Measurements from ENCODE around the gene SMYD3. TPM values are rescaled to one million over a fixed set of nuclear protein-coding genes. Genes with fewer than 3 reads are reported as not detected.

The SMYD3 gene
- total RNA-seq, 4 donors from 2014 or later, result 8.4 to 25.7 (median 14.4) TPM

DNA sequence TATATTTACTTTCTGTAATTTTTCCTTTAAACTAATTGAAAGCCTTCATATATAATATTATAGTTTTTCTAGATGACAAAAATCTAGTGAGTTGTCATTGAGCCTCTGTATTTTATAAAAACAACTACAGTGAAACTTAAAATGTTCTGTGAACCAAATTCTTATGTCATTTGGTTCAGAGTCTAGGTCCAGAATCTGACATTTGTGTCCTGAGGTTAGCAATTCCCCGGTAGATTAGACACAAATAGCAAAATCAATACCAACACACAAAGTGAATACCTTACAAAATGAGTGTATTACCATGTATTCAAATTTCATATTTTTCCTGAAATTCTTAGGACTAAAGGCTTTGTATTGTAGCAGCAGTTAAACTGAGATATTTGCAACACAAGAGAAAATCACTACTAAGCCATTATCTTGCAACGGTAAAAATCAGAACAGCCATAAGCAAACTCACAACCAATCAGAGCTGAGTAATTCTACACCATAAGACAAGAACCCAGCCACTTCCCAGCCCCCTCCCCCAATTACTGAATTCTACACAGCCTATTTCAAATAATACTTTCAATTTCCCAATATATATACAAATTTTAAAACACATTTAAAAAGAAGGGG is 573.5 kb downstream of the SMYD3 start:
- DNase-seq (ENCODE audit: low spot score in 2 of 2), result no peak
- no peak for TF ChIP-seq POLR2A (IDR thresholded peaks at IDR 0.05)
- TF ChIP-seq, protein P1, sequence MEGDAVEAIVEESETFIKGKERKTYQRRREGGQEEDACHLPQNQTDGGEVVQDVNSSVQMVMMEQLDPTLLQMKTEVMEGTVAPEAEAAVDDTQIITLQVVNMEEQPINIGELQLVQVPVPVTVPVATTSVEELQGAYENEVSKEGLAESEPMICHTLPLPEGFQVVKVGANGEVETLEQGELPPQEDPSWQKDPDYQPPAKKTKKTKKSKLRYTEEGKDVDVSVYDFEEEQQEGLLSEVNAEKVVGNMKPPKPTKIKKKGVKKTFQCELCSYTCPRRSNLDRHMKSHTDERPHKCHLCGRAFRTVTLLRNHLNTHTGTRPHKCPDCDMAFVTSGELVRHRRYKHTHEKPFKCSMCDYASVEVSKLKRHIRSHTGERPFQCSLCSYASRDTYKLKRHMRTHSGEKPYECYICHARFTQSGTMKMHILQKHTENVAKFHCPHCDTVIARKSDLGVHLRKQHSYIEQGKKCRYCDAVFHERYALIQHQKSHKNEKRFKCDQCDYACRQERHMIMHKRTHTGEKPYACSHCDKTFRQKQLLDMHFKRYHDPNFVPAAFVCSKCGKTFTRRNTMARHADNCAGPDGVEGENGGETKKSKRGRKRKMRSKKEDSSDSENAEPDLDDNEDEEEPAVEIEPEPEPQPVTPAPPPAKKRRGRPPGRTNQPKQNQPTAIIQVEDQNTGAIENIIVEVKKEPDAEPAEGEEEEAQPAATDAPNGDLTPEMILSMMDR (IDR thresholded peaks at IDR 0.05), result no peak
- WGBS, 2 donors, result 45 to 81% methylated on average over 2 of the region's 2 CpGs
- intact Hi-C loops (cut with DNase I; ENCODE audit: low total_unique reads), result no loop called here
- no peak overlapping the region for H3K4me3 ChIP-seq (ENCODE audit: low read depth, poor library complexity, severe bottlenecking)

DNA sequence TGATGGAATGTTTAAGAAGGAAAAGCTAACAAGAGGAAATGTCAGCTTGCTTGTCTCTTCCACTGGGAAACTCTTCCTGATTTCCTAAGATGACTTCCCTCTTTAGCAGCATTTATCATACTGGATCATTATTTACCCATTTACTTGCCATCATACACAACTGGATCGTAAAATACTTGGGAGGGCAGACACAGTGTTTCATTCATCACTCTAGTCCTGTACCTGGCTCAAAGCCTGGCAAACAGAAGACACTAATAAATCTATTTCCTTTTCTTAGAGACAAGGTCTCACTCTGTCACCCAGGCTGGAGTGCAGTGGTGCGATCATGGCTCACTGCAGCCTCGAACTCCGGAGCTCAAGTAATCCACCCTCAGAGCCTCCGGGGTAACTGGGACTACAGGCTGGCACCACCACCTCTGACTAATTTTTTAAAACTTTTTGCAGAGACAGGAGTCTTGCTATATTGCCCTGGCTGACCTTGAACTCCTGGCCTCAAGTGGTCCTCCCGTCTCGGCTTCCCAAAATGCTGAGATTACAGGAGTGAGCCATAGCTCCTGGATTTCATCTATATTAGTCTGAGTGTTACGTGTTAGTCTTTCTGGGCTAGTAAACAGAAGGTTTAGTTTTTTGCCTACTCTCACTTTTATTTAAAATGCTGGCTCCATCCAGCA is 574.6 kb downstream of the SMYD3 start:
- TF ChIP-seq POLR2A (IDR thresholded peaks at IDR 0.05), result no peak
- TF ChIP-seq, protein P1 (IDR thresholded peaks at IDR 0.05), result no peak
- 92% methylated on average over 8 of the region's 8 CpGs for WGBS, 2 donors
- DNase-seq (ENCODE audit: low spot score in 2 of 2), result no peak
- no peak overlapping the region for H3K4me3 ChIP-seq (ENCODE audit: low read depth, poor library complexity, severe bottlenecking)
- intact Hi-C loops (cut with DNase I; ENCODE audit: low total_unique reads), result no loop called here

DNA sequence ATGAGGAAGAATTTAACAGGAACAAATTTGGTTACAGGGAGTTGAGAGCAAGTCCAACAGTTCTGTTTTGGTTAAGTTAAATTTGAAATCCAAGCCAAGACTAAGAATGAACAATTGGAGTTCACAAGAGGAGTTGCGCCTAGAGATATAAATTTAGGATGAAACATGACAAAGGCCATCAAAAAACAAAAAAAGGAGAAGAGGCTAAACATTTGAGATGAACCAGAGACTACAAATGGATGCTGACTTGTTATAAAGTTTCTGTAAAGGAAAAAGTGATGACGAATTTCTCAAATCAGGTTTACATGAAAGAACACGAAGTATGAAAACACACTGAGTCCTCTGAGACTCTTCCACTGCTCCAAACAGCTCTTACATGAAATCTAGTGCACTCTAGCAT is 575.6 kb downstream of the SMYD3 start:
- intact Hi-C loops (cut with DNase I; ENCODE audit: low total_unique reads), result no loop called here
- no peak overlapping the region for H3K4me3 ChIP-seq (ENCODE audit: low read depth, poor library complexity, severe bottlenecking)
- WGBS, 2 donors, result 90 to 93% methylated on average over 3 of the region's 3 CpGs
- no peak for DNase-seq (ENCODE audit: low spot score in 2 of 2)
- TF ChIP-seq POLR2A (IDR thresholded peaks at IDR 0.05), result no peak
- TF ChIP-seq, protein P1 (IDR thresholded peaks at IDR 0.05), result no peak

DNA sequence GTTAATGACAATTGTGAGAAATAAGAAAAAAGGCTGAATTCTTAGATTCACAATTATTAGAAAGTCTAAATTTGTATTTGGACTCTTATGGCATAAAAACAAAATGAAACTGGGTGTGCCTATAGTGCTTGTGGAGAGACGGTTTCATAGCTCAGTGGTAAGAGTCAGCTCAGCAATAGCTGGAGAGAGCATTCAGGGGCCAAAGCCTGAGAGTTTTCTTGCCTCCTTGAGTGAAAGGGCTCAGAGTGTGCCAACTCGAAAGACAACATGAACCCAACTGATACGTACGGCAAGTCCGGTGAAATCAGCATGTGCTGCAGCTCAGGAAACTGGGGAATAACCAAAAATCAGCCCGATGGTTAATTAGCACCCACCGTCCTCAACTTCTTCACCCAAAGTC is 577.9 kb downstream of the SMYD3 start:
- DNase-seq (ENCODE audit: low spot score in 2 of 2), result no peak
- no peak for TF ChIP-seq POLR2A (IDR thresholded peaks at IDR 0.05)
- TF ChIP-seq, protein P1 (IDR thresholded peaks at IDR 0.05), result no peak
- no peak overlapping the region for H3K4me3 ChIP-seq (ENCODE audit: low read depth, poor library complexity, severe bottlenecking)
- intact Hi-C loops (cut with DNase I; ENCODE audit: low total_unique reads), result no loop called here
- WGBS, 2 donors, result 97 to 99% methylated on average over 7 of the region's 7 CpGs

DNA sequence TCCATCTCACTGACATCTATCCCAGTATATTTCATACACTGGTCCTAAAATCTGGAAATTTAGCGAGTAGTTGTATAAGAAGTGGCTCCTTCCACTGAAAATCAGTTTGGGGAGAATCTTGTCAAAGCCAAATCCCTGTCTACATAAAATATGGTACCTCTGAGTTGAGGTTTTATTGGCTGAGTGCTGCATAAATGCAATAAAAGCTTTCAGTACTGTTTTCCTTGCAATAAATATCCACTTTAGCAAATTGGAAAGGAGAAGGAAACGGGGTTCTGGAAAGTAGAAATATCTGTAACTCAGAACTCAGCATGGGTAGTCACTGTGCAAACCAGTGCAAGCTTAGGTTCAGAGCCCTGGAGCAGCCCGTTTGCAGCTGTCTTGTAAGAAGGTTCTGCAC is 580.2 kb downstream of the SMYD3 start:
- intact Hi-C loops (cut with DNase I; ENCODE audit: low total_unique reads), result no loop called here
- DNase-seq (ENCODE audit: low spot score in 2 of 2), result no peak
- WGBS, 2 donors, result 89 to 90% methylated on average over 3 of the region's 3 CpGs
- TF ChIP-seq, protein P1 (IDR thresholded peaks at IDR 0.05), result no peak
- TF ChIP-seq POLR2A (IDR thresholded peaks at IDR 0.05), result no peak
- no peak overlapping the region for H3K4me3 ChIP-seq (ENCODE audit: low read depth, poor library complexity, severe bottlenecking)
